GM12864 (cell line): ENCODE data around the gene IL17RD.

Source experiments
- DNase-seq: peaks from one replicate; pipeline ENCODE4 v3.0.0-alpha.2; 2011; ENCODE audit warnings: low read depth
- H3K4me3 ChIP-seq: 2 replicates; pipeline ENCODE4 v1.5.1; 2011; ENCODE audit warnings: mild to moderate bottlenecking, low read depth, low read length, control low read depth
- CTCF ChIP-seq: IDR thresholded peaks from 2 replicates; pipeline ENCODE4 v1.5.1; 2011; ENCODE audit warnings: low read depth, mild to moderate bottlenecking, moderate library complexity, low read length, control low read depth, inconsistent platforms; ENCODE audit errors: missing control alignments

The IL17RD gene

GRCh38 chr3:57160076-57160764, 4.9 kb downstream of the IL17RD start:
- no peak for DNase-seq
- no peak overlapping the region for H3K4me3 ChIP-seq
- no peak for TF ChIP-seq CTCF

GRCh38 chr3:57158813-57159738, 6.1 kb downstream of the IL17RD start:
- DNase-seq: no peak
- TF ChIP-seq CTCF: no peak

GRCh38 chr3:57158325-57158724, 6.8 kb downstream of the IL17RD start:
- H3K4me3 ChIP-seq: no peak overlapping the region
- TF ChIP-seq CTCF: no peak

More at GRCh38 chr3:57158813-57159738, 6.1 kb downstream of the IL17RD start:
- no peak overlapping the region for H3K4me3 ChIP-seq

GRCh38 chr3:57157545-57157944, 7.6 kb downstream of the IL17RD start:
- DNase-seq: no peak
- no peak overlapping the region for H3K4me3 ChIP-seq
- no peak for TF ChIP-seq CTCF

More at GRCh38 chr3:57158325-57158724, 6.8 kb downstream of the IL17RD start:
- no peak for DNase-seq

GRCh38 chr3:57155310-57155643, 9.9 kb downstream of the IL17RD start:
- TF ChIP-seq CTCF: no peak
- H3K4me3 ChIP-seq: no peak overlapping the region

GRCh38 chr3:57154470-57155309, 10.5 kb downstream of the IL17RD start:
- DNase-seq: no peak
- TF ChIP-seq CTCF: no peak
- no peak overlapping the region for H3K4me3 ChIP-seq

More at GRCh38 chr3:57155310-57155643, 9.9 kb downstream of the IL17RD start:
- no peak for DNase-seq
